NCI-H226 (cell line): Measurements from ENCODE around the gene MED4.

ENCODE experiments used
- DNase-seq: peaks from one replicate; pipeline ENCODE4 v3.0.0-alpha.2; 2015

The MED4 gene

GRCh38 chr13:48094781-48095502 lies at the start of gene MED4:
Gene MED4 (minus strand): TSS chr13:48095104. CDS start chr13:48095078, 26 bp downstream.
- peak; percentile 90 for DNase-seq

GRCh38 chr13:48144413-48145035 lies 49.6 kb upstream of the MED4 start:
- no peak for DNase-seq

- no peak for DNase-seq
Measured at GRCh38 chr13:48142436-48142835, 47.5 kb upstream of the MED4 start.

- no peak for DNase-seq
Measured at GRCh38 chr13:48138270-48138669, 43.4 kb upstream of the MED4 start.

- DNase-seq = no peak
Measured at GRCh38 chr13:48132961-48133360, 38.1 kb upstream of the MED4 start.

GRCh38 chr13:48131533-48131932 lies 36.6 kb upstream of the MED4 start:
- DNase-seq = no peak

GRCh38 chr13:48126944-48127830 lies 32.3 kb upstream of the MED4 start:
- DNase-seq = peak; percentile 18

GRCh38 chr13:48125794-48126228 lies 30.9 kb upstream of the MED4 start:
- DNase-seq = no peak

GRCh38 chr13:48123812-48124211 lies 28.9 kb upstream of the MED4 start:
- DNase-seq = no peak

GRCh38 chr13:48121733-48122132 lies 26.8 kb upstream of the MED4 start:
- no peak for DNase-seq

GRCh38 chr13:48120241-48120640 lies 25.3 kb upstream of the MED4 start:
- DNase-seq = no peak

- no peak for DNase-seq
Measured at GRCh38 chr13:48118030-48118429, 23.1 kb upstream of the MED4 start.

- DNase-seq = no peak
Measured at GRCh38 chr13:48116808-48117207, 21.9 kb upstream of the MED4 start.

- no peak for DNase-seq
Measured at GRCh38 chr13:48113756-48114130, 18.8 kb upstream of the MED4 start.

- DNase-seq = no peak
Measured at GRCh38 chr13:48112896-48113755, 18.2 kb upstream of the MED4 start.

GRCh38 chr13:48110931-48111721 lies 16.2 kb upstream of the MED4 start:
- DNase-seq = no peak

GRCh38 chr13:48110132-48110868 lies 15.4 kb upstream of the MED4 start:
- DNase-seq = no peak

- no peak for DNase-seq
Measured at GRCh38 chr13:48108106-48108505, 13.2 kb upstream of the MED4 start.

GRCh38 chr13:48097793-48098192 lies 2.9 kb upstream of the MED4 start:
- DNase-seq = no peak

- no peak for DNase-seq
Measured at GRCh38 chr13:48096670-48097069, 1.8 kb upstream of the MED4 start.

- no peak for DNase-seq
Measured at GRCh38 chr13:48094404-48094780, 512 bp downstream of the MED4 start.
